Stomach (tissue), 4 donors: ENCODE results near the gene TSPAN11.

ENCODE experiments used
- EP300 ChIP-seq: sonication (generic); formaldehyde crosslinking; IDR thresholded peaks from one replicate; pipeline ENCODE4 v1.6.1; 2017; ENCODE audit warnings: antibody characterized with exemption
- POLR2A ChIP-seq, 4 donors: fragments of 450-650 bp; IDR thresholded peaks; one replicate each; pipeline ENCODE4 v1.6.1; 2016; ENCODE audit warnings: antibody characterized with exemption in 4 of 4, control low read depth in 2 of 4, mild to moderate bottlenecking in 1 of 4, moderate library complexity in 1 of 4
- TF ChIP-seq, protein P1 (sequence below), 7 experiments: fragments of 450-650 bp in 4 of 7; fragments of 200-600 bp in 3 of 7; sonication (generic) in 3 of 7; IDR thresholded peaks; one replicate each; pipeline ENCODE4 v1.5.1; 2016 to 2019; ENCODE audit warnings: antibody characterized with exemption in 7 of 7, control low read depth in 2 of 7, mild to moderate bottlenecking in 1 of 7

DNA sequence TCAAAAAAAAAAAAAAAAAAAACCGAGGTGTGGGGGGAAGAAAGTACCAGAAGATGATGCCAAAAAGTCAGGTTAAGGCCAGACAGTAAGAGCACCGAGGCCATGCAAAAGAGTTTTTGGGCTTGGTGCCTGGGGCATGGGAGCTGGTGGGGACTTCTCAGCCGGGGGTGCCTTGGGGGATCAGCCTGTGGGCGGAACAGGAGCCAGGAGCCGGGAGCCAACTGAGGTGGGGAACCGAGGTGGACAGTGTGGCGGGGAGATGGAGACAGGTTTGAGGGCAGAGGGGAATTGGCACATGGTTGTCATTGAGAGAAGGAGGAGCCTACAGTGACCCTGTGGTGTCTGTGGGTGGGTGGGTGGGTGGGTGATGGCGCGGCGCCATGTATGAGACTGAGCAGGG is 33.2 kb downstream of the TSPAN11 start:
- TF ChIP-seq, protein P1, sequence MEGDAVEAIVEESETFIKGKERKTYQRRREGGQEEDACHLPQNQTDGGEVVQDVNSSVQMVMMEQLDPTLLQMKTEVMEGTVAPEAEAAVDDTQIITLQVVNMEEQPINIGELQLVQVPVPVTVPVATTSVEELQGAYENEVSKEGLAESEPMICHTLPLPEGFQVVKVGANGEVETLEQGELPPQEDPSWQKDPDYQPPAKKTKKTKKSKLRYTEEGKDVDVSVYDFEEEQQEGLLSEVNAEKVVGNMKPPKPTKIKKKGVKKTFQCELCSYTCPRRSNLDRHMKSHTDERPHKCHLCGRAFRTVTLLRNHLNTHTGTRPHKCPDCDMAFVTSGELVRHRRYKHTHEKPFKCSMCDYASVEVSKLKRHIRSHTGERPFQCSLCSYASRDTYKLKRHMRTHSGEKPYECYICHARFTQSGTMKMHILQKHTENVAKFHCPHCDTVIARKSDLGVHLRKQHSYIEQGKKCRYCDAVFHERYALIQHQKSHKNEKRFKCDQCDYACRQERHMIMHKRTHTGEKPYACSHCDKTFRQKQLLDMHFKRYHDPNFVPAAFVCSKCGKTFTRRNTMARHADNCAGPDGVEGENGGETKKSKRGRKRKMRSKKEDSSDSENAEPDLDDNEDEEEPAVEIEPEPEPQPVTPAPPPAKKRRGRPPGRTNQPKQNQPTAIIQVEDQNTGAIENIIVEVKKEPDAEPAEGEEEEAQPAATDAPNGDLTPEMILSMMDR (IDR thresholded peaks at IDR 0.05) = no peak
- TF ChIP-seq EP300 (no peak), POLR2A (IDR thresholded peaks at IDR 0.05) (no peak)
